Stimulated activated naive CD8-positive, alpha-beta T cell treated with anti-CD3 and anti-CD28 coated beads, Interleukin-15, Interleukin-2, amounts not matched to agents 100 ng/mL and 50 ng/mL, for 24 hours (primary cell): ENCODE results near the gene TMEM74B.

Experiments
- H3K27ac Mint-ChIP-seq: one replicate; pipeline ENCODE4 v1.8.0; 2021; ENCODE audit warnings: mild to moderate bottlenecking, mixed read lengths
- H3K27me3 Mint-ChIP-seq: one replicate; pipeline ENCODE4 v1.8.0; 2021; ENCODE audit warnings: mixed read lengths
- H3K36me3 Mint-ChIP-seq: one replicate; pipeline ENCODE4 v1.8.0; 2021; ENCODE audit warnings: low read depth, mixed read lengths
- H3K4me1 Mint-ChIP-seq: one replicate; pipeline ENCODE4 v1.8.0; 2021; ENCODE audit warnings: low read depth, mixed read lengths
- H3K4me3 Mint-ChIP-seq: one replicate; pipeline ENCODE4 v1.8.0; 2021; ENCODE audit warnings: mild to moderate bottlenecking, mixed read lengths
- H3K9me3 Mint-ChIP-seq: one replicate; pipeline ENCODE4 v1.8.0; 2021; ENCODE audit warnings: mixed read lengths

The TMEM74B gene

GRCh38 chr20:1195226-1195625 lies 10.4 kb upstream of the TMEM74B start:
- no peak overlapping the region for H3K4me3 Mint-ChIP-seq
- no peaks in the 10 kb centered on the region for H3K9me3 Mint-ChIP-seq
- no peaks in the 10 kb centered on the region for H3K27me3 Mint-ChIP-seq
- H3K27ac Mint-ChIP-seq: no peak overlapping the region
- H3K36me3 Mint-ChIP-seq: no peaks in the 10 kb centered on the region
- no peaks in the 10 kb centered on the region for H3K4me1 Mint-ChIP-seq

GRCh38 chr20:1191299-1191698 lies 6.5 kb upstream of the TMEM74B start:
- Mint-ChIP-seq H3K27ac (no peak overlapping the region), H3K27me3 (peaks cover 4% of the 10 kb centered on the region), H3K36me3 (no peaks in the 10 kb centered on the region)

GRCh38 chr20:1190847-1191246 lies 6.1 kb upstream of the TMEM74B start:
- Mint-ChIP-seq H3K27me3 (peaks cover 9% of the 10 kb centered on the region), H3K27ac (no peak overlapping the region), H3K36me3 (no peaks in the 10 kb centered on the region), H3K4me1 (peaks cover 3% of the 10 kb centered on the region), H3K9me3 (no peaks in the 10 kb centered on the region), H3K4me3 (no peak overlapping the region)

More at GRCh38 chr20:1191299-1191698, 6.5 kb upstream of the TMEM74B start:
- no peaks in the 10 kb centered on the region for H3K4me1 Mint-ChIP-seq
- H3K4me3 Mint-ChIP-seq: no peak overlapping the region
- no peaks in the 10 kb centered on the region for H3K9me3 Mint-ChIP-seq

- H3K27ac Mint-ChIP-seq: no peak overlapping the region
- no peaks in the 10 kb centered on the region for H3K36me3 Mint-ChIP-seq
These were observed 5.0 kb upstream of the TMEM74B start for GRCh38 chr20:1189827-1190226.

DNA sequence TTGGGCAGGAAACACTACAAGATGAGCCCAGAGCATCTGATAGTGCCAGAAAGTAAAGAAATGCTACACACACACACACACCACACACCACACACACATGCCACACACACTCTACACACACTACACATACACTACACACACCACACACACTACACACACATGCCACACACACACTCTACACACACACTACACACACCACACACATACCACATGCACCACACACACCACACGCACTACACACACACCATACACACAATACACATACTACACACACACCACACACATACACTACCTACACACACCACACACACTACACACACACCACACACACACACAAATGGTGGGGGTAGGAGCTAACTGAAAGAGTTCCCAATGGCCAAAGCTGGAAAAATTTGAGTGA lies 3.6 kb upstream of the TMEM74B start:
- H3K9me3 Mint-ChIP-seq: no peaks in the 10 kb centered on the region
- peaks cover 4% of the 10 kb centered on the region for H3K36me3 Mint-ChIP-seq
- H3K4me1 Mint-ChIP-seq: peaks cover 11% of the 10 kb centered on the region
- H3K27me3 Mint-ChIP-seq: peaks cover 22% of the 10 kb centered on the region
- H3K4me3 Mint-ChIP-seq: no peak overlapping the region
- no peak overlapping the region for H3K27ac Mint-ChIP-seq

More at GRCh38 chr20:1189827-1190226, 5.0 kb upstream of the TMEM74B start:
- no peaks in the 10 kb centered on the region for H3K9me3 Mint-ChIP-seq
- no peak overlapping the region for H3K4me3 Mint-ChIP-seq
- peaks cover 4% of the 10 kb centered on the region for H3K4me1 Mint-ChIP-seq
- peaks cover 9% of the 10 kb centered on the region for H3K27me3 Mint-ChIP-seq

GRCh38 chr20:1187605-1188171 lies 2.9 kb upstream of the TMEM74B start:
- Mint-ChIP-seq H3K27me3 (peaks cover 29% of the 10 kb centered on the region), H3K4me1 (peaks cover 11% of the 10 kb centered on the region), H3K27ac (no peak overlapping the region), H3K9me3 (no peaks in the 10 kb centered on the region), H3K4me3 (no peak overlapping the region), H3K36me3 (peaks cover 4% of the 10 kb centered on the region)

- peaks cover 30% of the 10 kb centered on the region for H3K27me3 Mint-ChIP-seq
- no peaks in the 10 kb centered on the region for H3K9me3 Mint-ChIP-seq
- H3K27ac Mint-ChIP-seq: no peak overlapping the region
- no peak overlapping the region for H3K4me3 Mint-ChIP-seq
- peaks cover 11% of the 10 kb centered on the region for H3K4me1 Mint-ChIP-seq
- H3K36me3 Mint-ChIP-seq: peaks cover 4% of the 10 kb centered on the region
These were observed 1.7 kb upstream of the TMEM74B start for GRCh38 chr20:1186367-1186991.

GRCh38 chr20:1185790-1186334 lies 1.1 kb upstream of the TMEM74B start:
- H3K9me3 Mint-ChIP-seq: no peaks in the 10 kb centered on the region
- H3K4me3 Mint-ChIP-seq: no peak overlapping the region
- H3K4me1 Mint-ChIP-seq: peaks cover 11% of the 10 kb centered on the region
- no peak overlapping the region for H3K27ac Mint-ChIP-seq
- peaks cover 30% of the 10 kb centered on the region for H3K27me3 Mint-ChIP-seq
- peaks cover 4% of the 10 kb centered on the region for H3K36me3 Mint-ChIP-seq

DNA sequence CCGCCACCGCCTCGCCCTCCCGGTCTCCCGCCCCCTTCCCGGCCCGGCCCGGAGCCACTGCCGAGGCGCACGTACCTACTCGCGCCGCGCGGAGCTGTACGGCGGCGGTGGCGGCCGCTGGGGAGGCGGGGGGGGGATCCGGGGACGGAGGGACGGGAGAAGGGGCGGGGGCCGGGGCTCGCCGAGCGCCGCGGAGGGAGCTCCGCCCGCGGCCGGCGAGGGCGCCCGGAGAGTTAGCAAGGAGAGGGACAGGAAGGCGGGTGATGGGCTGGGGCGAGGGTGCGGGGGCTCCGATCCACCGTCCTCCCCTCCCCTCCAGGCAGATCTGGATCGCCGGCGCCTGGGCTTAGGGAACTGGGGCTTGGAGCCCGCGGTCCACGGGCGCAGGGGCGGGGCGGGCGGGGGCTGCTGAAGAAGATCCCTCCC lies 548 bp upstream of the TMEM74B start:
- Mint-ChIP-seq H3K36me3 (peaks cover 4% of the 10 kb centered on the region), H3K9me3 (no peaks in the 10 kb centered on the region), H3K27ac (no peak overlapping the region), H3K4me3 (no peak overlapping the region), H3K4me1 (peaks cover 11% of the 10 kb centered on the region), H3K27me3 (peaks cover 30% of the 10 kb centered on the region)

DNA sequence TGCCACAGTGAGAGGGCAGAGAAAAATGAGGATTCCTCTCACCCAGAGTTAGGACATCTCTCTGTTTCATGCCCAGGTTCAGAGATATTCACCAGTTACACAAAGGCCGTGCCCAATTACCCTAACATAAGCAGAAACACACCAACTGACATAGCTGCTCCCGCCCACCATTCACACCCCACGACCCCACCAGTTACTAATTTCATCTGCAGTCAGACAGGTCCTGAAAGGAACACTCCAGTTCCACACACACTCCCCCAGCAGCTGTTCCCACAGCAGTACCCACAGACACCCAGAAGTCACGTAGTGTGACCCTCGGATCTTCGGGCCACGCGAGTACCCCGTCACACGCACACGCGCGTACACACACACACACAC lies 532 bp downstream of the TMEM74B start:
- no peaks in the 10 kb centered on the region for H3K9me3 Mint-ChIP-seq
- peak overlapping the region; percentile 75 for H3K4me3 Mint-ChIP-seq
- H3K4me1 Mint-ChIP-seq: peaks cover 11% of the 10 kb centered on the region
- H3K27me3 Mint-ChIP-seq: peaks cover 29% of the 10 kb centered on the region
- peak overlapping the region; percentile 54 for H3K27ac Mint-ChIP-seq
- H3K36me3 Mint-ChIP-seq: peaks cover 4% of the 10 kb centered on the region

GRCh38 chr20:1183153-1183552 lies 1.6 kb downstream of the TMEM74B start:
- H3K27me3 Mint-ChIP-seq: peaks cover 26% of the 10 kb centered on the region
- H3K4me3 Mint-ChIP-seq: no peak overlapping the region
- H3K36me3 Mint-ChIP-seq: peaks cover 11% of the 10 kb centered on the region

DNA sequence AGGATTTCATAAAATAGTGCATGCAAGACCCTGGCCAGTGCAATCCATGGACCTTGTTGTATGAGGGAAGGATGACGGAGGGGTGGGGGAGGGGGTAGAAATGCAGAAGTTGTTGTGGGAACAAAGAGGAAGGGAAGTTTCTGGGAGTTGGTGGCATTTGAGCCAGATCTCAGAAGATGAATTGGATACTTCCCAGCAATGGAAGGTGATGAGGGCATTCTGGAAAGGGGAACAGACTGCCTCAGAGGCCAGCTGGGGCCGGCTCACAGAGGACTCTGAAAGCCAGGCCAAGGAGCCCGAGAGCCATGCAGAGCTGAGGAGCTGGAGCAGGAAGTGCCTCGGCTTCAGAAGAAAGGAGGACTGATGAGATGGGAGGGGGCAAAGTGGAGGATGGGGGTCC lies 2.7 kb downstream of the TMEM74B start:
- H3K4me1 Mint-ChIP-seq: peaks cover 11% of the 10 kb centered on the region
- no peak overlapping the region for H3K27ac Mint-ChIP-seq
- H3K36me3 Mint-ChIP-seq: peaks cover 11% of the 10 kb centered on the region

More at GRCh38 chr20:1183153-1183552, 1.6 kb downstream of the TMEM74B start:
- Mint-ChIP-seq H3K4me1 (peaks cover 11% of the 10 kb centered on the region), H3K9me3 (no peaks in the 10 kb centered on the region), H3K27ac (no peak overlapping the region)

GRCh38 chr20:1180949-1181348 lies 3.8 kb downstream of the TMEM74B start:
- H3K4me3 Mint-ChIP-seq: no peak overlapping the region
- H3K27ac Mint-ChIP-seq: no peak overlapping the region
- peaks cover 22% of the 10 kb centered on the region for H3K27me3 Mint-ChIP-seq
- H3K36me3 Mint-ChIP-seq: peaks cover 11% of the 10 kb centered on the region
- H3K4me1 Mint-ChIP-seq: peaks cover 9% of the 10 kb centered on the region
- no peaks in the 10 kb centered on the region for H3K9me3 Mint-ChIP-seq

More for the DNA sequence above, 2.7 kb downstream of the TMEM74B start:
- Mint-ChIP-seq H3K9me3 (no peaks in the 10 kb centered on the region), H3K4me3 (no peak overlapping the region), H3K27me3 (peaks cover 26% of the 10 kb centered on the region)

GRCh38 chr20:1178623-1179022 lies 6.2 kb downstream of the TMEM74B start:
- Mint-ChIP-seq H3K27me3 (peaks cover 10% of the 10 kb centered on the region), H3K27ac (no peak overlapping the region), H3K4me1 (no peaks in the 10 kb centered on the region), H3K36me3 (peaks cover 18% of the 10 kb centered on the region), H3K9me3 (no peaks in the 10 kb centered on the region), H3K4me3 (no peak overlapping the region)

DNA sequence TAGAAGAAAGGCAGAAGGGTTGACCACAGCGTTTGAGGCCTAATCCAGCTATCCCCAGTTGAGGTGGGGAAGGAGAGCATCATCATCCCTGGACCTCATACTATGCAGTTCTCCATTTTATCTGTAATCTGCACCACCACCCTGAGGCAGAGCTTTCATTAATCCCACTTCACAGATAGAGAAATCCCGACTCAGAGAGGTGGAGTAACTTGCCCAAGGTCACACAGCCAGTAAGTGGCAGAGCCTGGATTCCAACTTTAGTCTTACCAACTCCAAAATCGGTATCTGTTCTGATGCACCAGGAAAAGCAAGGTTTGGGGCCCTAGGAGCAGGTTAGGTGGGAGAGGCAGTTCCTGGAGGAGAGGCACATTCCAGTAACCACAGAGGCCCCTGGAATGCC lies 6.7 kb downstream of the TMEM74B start:
- H3K36me3 Mint-ChIP-seq: peaks cover 23% of the 10 kb centered on the region

More for the DNA sequence above, 6.7 kb downstream of the TMEM74B start:
- Mint-ChIP-seq H3K27ac (no peak overlapping the region), H3K4me1 (no peaks in the 10 kb centered on the region), H3K27me3 (peaks cover 5% of the 10 kb centered on the region), H3K4me3 (no peak overlapping the region), H3K9me3 (no peaks in the 10 kb centered on the region)
